HEK293T (cell line): Measurements from ENCODE around the gene KMT5C.

Experiments used
- FOXM1 ChIP-seq: fragments of 450-650 bp; IDR thresholded peaks from 2 replicates; pipeline ENCODE4 v1.6.1; 2017; ENCODE audit warnings: mild to moderate bottlenecking, borderline replicate concordance
- SP1 ChIP-seq: fragments of 450-650 bp; IDR thresholded peaks from 2 replicates; pipeline ENCODE4 v1.6.1; 2017
- TARDBP ChIP-seq: fragments of 450-650 bp; IDR thresholded peaks from 2 replicates; pipeline ENCODE4 v1.6.1; 2016
- ZNF384 ChIP-seq: fragments of 450-650 bp; IDR thresholded peaks from 2 replicates; pipeline ENCODE4 v1.6.1; 2016

DNA sequence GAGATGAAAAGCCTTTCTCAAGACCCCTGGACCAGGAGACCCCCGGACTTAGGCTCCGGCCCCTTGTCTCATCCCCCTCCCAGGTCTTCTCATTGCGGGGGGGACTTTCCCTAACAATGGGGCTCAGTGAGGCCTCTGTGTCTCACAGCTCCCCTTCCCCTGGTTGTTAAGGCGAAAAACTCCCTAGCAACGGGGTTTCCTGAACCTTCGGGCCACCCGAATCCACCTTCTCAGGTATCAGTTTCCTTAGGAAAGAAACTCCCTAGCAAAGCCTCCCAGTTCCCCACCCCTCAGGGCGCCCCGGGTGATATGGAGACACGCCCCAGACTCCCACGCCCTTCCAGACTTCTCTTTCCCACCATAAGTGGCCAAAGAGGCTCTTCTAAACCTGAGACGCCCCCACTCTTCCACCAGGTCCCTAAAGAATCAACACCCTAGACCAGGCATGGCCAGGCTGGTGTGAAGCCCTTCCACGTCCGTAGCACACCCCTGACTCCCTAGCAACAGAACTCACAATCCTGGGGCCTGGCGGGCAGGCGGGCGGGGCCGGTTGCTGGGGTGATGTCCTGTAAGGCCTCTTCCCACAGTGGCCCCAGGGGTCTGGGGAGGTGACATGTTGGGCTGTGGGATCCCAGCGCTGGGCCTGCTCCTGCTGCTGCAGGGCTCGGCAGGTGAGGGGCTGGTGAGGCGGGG, 36.7 kb downstream of the KMT5C start, which contains the start of gene TMEM190:
- TF ChIP-seq TARDBP (no peak), ZNF384 (no peak), SP1 (no peak), FOXM1 (no peak)
